Measurements from ENCODE around the gene CAMK2N1. TPM values are rescaled to one million over a fixed set of nuclear protein-coding genes. Genes with fewer than 3 reads are reported as not detected.

Gene CAMK2N1
- total RNA-seq, 1 experiment from 2014 or later = 4.4 TPM

GRCh38 chr1:20491178-20491577, 5.2 kb upstream of the CAMK2N1 start:
- CTCF ChIA-PET = interaction anchor here (0.6 to 0.7 kb wide), 2 partner anchors 8 to 574 kb away, joined by 6 read pairs; no protein-coding TSS in a partner anchor

GRCh38 chr1:20487236-20487590, 1.2 kb upstream of the CAMK2N1 start:
- in situ Hi-C loops (cut with HindIII; ENCODE audit: low pct_unique_long_range_greater_than_20kb, low sequenced_read_pairs) (no loop called here), intact Hi-C loops (cut with micrococcal nuclease; ENCODE audit: unreplicated experiment) (no loop called here)
- DNase-seq (ENCODE audit: low read depth, low spot score) = no peak
- Histone ChIP-seq H3K4me1 (ENCODE audit: control insufficient read depth, insufficient read depth, low read length) (peaks cover 8% of the 10 kb centered on the region), H3K27me3 (ENCODE audit: control insufficient read depth, insufficient read depth, low read length) (peaks cover 6% of the 10 kb centered on the region; the same call in 1 of the 2 replicates), H3K4me3 (ENCODE audit: low read depth in 2 of 2, low read length in 2 of 2) (no peak overlapping the region), H3K36me3 (ENCODE audit: control insufficient read depth, insufficient read depth, low read length) (peaks cover 2% of the 10 kb centered on the region; the same call in 1 of the 2 replicates), H3K9me3 (ENCODE audit: control insufficient read depth, insufficient read depth, low read depth, low read length) (no peaks in the 10 kb centered on the region), H3K27ac (ENCODE audit: low read length) (no peak overlapping the region)
- TF ChIP-seq TCF7L2 (IDR thresholded peaks at IDR 0.05; ENCODE audit: low read depth, low read length) (no peak), CTCF (IDR thresholded peaks at IDR 0.05) (no peak), POLR2AphosphoS5 (IDR thresholded peaks at IDR 0.05; ENCODE audit: low read depth, low read length) (no peak)
- ATAC-seq = no peak
- POLR2A ChIA-PET = no interaction called here
- CTCF ChIA-PET = no interaction called here
- no TSS peak for BruUV-seq (replicated peaks)

More at GRCh38 chr1:20491178-20491577, 5.2 kb upstream of the CAMK2N1 start:
- Histone ChIP-seq H3K9me3 (ENCODE audit: control insufficient read depth, insufficient read depth, low read depth, low read length) (no peaks in the 10 kb centered on the region), H3K27ac (ENCODE audit: low read length) (no peak overlapping the region), H3K4me1 (ENCODE audit: control insufficient read depth, insufficient read depth, low read length) (no peaks in the 10 kb centered on the region; the same call in 1 of the 2 replicates), H3K27me3 (ENCODE audit: control insufficient read depth, insufficient read depth, low read length) (peaks cover 2% of the 10 kb centered on the region; the same call in 1 of the 2 replicates), H3K4me3 (ENCODE audit: low read depth in 2 of 2, low read length in 2 of 2) (no peak overlapping the region), H3K36me3 (ENCODE audit: control insufficient read depth, insufficient read depth, low read length) (no peaks in the 10 kb centered on the region)
- no peak for TF ChIP-seq REST (IDR thresholded peaks at IDR 0.05; ENCODE audit: insufficient read depth in 1 of 2, low read depth in 2 of 2, low read length in 1 of 2)
- TF ChIP-seq CTCF (IDR thresholded peaks at IDR 0.05) = no peak
- no peak for TF ChIP-seq POLR2AphosphoS5 (IDR thresholded peaks at IDR 0.05; ENCODE audit: low read depth, low read length)
- TF ChIP-seq TCF7L2 (IDR thresholded peaks at IDR 0.05; ENCODE audit: low read depth, low read length) = no peak
- no peak for TF ChIP-seq SIN3A (IDR thresholded peaks at IDR 0.05; ENCODE audit: borderline replicate concordance, insufficient read depth, low read depth, low read length)
- ATAC-seq (no peak), DNase-seq (ENCODE audit: low read depth, low spot score) (no peak)
- intact Hi-C loops (cut with micrococcal nuclease; ENCODE audit: unreplicated experiment) (loop anchor here (5.0 kb wide), 2 partner anchors 114 to 574 kb away; no protein-coding TSS in a partner anchor), in situ Hi-C loops (cut with HindIII; ENCODE audit: low pct_unique_long_range_greater_than_20kb, low sequenced_read_pairs) (no loop called here)
- POLR2A ChIA-PET = no interaction called here
- BruUV-seq (replicated peaks) = no TSS peak

All from Panc1 (cell line).